NCI-H2227 treated with DMSO at 0.1 percent for 48 hours (cell line): ENCODE measurements around the gene ZSWIM5.
"Not testable (repeated sequence)": the region's sequence is repeated elsewhere in the genome, so short reads cannot be mapped to it uniquely, and the experiment has no call there.

Experiments
- DNase-seq: peaks from one replicate; lab custom pipeline; 2025; lab: John Stamatoyannopoulos, UW

The ZSWIM5 gene

DNA sequence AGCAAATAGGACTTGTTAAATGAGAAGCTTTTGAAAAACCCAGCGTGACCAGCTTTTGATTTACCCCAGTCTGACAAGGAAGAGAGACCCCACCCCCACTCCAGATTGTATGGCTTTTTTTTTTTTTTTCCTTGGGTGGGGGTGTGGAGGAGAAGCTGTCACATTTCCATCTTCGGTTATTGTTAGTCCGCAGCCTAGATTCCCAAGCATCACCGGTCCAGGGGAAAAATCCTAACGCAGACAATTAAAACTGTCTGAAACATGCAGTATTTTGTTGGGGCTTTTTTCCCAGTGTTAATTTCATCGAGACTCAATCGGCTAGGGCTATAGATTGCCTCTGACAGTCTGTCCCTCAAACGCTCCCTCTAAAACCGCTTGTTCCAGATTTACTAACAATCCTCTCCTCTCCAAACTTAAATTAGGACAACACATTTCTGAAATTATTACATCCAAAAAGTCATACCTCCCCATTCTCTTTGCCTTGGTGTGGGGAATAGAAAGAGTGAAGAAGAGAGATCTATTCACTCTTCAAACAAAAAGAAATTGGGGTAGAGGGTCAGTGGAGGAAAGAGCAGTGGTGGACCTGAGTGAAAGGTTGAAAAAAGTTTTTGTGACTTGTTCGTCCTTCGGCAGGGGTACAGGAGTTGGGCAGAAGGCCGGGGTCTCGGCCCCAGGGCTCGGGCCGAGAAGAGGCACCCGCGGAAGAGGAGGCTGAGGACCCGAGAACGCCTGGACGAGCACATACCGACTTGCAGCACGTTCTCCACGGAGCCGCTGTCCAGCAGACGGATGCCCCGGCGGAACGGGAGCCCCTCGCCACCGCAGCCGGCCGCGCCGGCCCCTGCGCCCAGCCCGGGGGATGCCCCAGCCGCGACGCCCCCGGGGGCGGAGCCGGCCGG lies 1.1 kb downstream of the ZSWIM5 start:
- DNase-seq = peak; percentile 54

DNA sequence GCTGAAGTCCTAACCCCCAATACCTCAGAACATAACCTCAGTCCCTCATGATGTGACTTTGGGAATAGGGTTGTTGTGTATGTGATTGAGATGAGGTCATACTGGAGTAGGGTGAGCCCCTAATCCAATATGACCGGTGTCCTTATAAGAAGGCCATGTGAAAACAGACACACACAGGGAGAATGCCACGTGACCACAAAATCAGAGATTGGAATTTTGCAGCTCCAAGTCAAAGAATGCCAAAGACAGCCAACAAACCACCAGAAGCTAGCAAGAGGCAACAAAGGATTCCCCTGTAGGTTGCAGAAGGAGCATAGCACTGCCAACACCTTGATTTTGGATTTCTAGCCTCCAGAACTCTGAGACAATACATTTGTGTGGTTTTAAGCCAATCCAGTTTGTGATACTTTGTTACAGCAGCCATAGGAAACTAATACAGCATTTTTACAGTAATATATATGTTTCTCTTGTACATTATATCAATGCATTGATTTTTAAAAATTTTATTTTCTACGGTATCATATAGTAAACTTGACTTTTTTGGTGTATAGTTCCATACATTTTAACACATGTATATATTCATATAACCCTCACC lies 5.4 kb downstream of the ZSWIM5 start:
- no peak for DNase-seq

DNA sequence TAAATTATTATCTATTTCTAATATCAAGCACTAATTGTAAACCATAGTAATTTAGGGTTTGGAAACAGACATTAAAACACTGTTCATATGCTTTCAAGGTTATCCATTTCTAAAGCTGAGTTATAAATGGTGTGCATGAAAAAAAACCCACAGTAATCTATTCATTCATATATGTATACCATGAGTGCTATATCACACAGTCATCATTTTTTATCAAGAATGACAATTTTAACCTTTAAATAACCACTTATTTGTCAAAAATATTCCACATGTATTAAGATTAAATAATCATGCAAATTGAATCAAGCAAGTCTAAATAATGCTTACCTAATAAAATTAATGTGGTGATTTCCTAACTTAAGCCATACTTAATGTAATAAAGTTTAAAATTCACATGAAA lies 6.0 kb downstream of the ZSWIM5 start:
- DNase-seq = no peak

DNA sequence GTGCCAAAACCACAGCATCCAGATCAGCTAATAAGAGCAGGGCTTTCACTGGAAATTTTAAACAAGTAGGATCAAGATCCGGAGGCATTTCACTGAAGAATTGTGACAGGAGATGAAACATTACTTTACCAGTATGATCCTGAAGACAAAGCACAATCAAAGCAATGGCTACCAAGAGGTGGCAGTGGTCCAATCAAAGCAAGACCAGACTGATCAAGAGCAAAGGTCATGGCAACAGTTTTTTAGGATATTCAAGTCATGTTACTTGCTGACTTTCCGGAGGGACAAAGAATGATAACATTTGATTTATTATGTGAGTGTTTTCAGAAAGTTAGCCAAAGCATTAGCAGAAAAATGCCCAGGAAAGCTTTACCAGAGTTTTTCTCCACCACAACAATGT lies 8.2 kb downstream of the ZSWIM5 start:
- DNase-seq = no peak

DNA sequence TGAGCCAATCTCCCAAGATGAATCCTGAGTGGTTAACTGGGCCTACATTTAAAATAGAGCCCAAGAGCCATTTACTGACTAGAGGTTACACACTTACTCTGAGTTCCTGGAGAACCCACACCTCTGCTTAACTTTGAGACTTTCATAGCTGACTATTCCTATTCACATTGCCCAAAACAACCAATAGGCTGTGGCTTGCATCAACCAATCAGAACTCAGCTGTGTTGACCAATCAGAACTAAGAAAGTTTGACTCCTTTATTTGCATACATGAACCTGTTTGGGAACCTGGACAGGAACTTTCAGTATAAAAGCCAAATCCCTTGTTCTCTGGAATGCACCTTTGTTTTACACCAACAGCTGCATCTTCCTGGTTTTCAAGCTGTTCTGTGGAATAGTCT lies 9.5 kb downstream of the ZSWIM5 start:
- DNase-seq = no peak

DNA sequence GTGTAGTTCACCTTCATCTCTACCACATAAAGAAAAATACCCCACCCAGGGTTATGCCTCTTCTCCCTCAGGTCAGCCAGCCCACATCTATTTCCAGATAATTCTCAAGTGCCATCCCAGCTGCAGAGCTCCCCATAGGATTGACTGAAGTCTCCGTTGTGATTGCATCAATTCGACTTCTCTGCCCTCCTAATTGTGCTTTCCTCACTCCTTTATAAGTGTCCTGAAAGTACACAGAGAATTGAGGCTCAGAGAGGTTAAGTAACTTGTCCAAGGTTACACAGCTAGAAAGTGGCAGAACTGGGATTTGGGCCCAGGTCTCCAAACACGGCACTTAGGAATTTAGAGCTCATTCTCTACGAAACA lies 15.0 kb downstream of the ZSWIM5 start:
- DNase-seq = no peak

DNA sequence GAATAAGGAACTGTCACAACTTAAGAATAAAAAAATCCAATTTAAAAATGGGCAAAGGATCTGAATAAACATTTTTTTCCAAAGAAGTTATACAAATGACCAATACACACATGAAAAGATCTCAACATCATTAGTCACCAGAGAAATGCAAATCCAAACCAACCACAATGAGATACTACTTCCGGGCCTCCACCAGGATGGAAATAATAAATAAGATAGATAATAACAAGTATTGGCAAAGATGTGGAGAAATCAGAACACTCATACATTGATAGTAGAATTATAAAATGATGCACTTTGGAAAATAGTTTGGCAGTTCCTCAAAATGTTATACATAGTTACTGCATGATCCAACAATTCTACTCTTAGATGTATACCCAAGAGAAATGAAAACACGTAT lies 18.7 kb downstream of the ZSWIM5 start:
- no peak for DNase-seq

DNA sequence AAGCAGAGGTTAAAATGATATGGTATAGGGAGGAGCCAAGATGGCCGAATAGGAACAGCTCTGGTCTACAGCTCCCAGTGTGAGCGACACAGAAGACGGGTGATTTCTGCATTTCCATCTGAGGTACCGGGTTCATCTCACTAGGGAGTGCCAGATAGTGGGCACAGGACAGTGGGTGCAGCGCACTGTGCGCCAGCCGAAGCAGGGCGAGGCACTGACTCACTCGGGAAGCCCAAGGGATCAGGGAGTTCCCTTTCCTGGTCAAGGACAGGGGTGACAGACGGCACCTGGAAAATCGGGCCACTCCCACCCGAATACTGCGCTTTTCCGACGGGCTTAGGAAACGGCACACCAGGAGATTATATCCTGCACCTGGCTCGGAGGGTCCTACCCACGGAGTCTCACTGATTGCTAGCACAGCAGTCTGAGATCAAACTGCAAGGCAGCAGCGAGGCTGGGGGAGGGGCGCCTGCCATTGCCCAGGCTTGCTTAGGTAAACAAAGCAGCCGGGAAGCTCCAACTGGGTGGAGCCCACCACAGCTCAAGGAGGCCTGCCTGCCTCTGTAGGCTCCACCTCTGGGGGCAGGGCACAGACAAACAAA lies 26.4 kb downstream of the ZSWIM5 start:
- not testable (repeated sequence) for DNase-seq

DNA sequence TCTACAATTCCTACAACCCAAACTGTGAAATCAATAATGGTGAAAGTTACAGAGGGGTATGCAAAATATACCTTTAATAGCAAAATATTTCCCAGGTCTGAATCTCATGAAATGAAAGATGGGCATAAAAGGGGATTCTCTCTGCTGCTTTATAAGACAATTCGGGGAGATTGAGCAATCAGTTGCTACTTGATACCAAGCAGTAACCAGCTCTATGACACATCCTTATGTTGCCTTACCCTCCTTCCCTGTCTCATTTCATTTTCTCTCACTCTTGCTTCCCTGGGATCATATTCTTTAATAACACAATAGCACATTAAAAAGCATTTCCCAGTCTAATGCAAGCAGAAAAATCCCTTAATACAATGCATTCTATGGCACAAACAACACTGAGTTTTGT lies 29.0 kb downstream of the ZSWIM5 start:
- no peak for DNase-seq

DNA sequence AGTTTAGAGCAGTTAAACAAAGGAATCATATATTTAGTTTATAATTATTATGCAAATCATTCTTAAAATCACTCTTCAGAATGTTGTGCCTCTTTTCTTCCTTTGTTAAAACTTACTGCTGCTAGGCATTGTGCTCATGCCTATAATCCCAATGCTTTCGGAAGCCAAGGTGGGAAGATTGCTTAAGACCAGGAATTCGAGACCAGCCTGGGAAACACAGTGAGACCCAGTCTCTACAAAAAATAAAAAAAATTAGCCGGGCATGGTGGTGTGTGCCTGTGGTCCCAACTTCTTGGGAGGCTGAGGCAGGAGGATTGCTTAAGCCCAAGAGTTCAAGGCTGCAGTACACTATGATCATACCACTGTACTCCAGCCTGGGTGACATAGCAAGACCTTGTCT lies 33.6 kb downstream of the ZSWIM5 start:
- no peak for DNase-seq

DNA sequence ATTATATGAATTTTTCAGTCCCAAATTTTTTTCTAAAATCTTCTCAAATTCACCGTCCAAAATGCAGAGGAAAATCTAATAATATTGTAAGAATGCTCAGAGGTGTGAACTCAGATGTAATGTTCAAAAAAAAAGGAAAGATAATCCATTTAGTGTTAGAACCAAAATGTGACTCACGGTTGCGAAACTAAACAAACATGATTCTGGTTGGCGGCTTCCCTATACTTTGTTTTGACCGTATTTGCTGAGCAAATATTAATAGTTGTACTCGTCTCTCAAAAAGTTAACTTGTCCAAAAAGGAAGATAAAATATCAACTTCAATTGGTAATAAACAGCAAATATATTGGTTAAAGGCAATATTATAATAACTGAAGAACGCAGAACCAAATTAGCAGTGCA lies 34.4 kb downstream of the ZSWIM5 start:
- no peak for DNase-seq

DNA sequence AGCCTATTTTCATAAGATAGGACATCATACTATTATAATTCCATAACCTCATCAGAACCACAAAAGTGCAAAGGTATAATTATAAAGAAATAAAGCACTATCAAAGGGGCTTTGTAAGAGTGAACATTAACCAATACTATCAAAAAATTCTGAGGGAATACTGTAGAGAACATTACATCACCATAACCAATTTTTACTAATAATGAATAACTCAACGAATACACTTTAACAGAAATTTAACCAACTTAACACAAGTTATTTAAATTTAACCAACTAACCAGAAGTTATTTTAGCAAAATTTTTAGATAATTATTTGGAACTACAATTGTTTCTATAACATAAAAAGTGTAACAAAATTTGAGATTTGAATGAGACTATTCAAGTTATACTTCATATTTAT lies 34.8 kb downstream of the ZSWIM5 start:
- no peak for DNase-seq

DNA sequence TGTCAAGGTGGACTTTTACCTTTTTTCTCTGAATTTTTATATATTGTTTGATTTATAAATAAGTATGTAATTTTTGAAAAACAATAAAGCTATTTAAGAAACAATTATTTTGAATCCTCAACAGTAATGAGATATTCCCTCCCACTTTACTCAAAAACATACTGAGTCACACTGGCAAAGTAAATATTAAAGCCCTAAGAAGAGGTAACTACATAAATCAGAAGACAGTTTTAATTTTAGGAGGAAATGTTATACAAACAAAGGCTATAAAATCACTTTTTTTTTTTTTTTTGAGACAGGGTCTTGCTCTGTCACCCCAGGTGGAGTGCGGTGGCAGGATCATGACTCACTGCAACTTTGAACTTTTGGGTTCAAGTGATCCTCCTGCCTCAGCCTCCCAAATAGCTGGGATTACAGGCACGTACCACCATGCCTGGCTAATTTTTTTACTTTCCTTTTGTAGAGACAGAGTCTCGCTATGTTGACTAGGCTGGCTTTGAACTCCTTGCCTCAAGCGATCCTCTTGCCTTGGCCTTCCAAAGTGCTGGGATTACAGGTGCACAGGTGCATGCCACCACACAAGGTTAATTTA lies 36.2 kb downstream of the ZSWIM5 start:
- no peak for DNase-seq

DNA sequence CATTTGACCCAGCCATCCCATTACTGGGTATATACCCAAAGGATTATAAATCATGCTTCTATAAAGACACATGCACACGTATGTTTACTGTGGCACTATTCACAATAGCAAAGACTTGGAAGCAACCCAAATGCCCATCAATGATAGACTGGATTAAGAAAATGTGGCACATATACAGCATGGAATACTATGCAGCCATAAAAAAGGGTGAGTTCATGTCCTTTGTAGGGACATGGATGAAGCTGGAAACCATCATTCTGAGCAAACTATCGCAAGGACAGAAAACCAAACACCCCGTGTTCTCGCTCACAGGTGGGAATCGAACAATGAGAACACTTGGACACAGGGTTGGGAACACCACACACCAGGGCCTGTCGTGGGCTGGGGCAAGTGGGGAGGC lies 38.5 kb downstream of the ZSWIM5 start:
- not testable (repeated sequence) for DNase-seq

DNA sequence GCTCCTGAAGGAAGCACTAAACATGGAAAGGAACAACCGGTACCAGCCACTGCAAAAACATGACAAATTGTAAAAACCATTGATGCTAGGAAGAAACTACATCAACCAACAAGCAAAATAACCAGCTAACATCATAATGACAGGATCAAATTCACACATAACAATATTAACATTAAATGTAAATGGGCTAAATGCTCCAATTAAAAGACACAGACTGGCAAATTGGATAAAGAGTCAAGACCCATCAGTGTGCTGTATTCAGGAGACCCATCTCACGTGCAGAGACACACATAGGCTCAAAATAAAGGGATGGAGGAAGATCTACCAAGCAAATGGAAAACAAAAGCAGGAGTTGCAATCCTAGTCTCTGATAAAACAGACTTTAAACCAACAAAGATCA lies 42.1 kb downstream of the ZSWIM5 start:
- not testable (repeated sequence) for DNase-seq

DNA sequence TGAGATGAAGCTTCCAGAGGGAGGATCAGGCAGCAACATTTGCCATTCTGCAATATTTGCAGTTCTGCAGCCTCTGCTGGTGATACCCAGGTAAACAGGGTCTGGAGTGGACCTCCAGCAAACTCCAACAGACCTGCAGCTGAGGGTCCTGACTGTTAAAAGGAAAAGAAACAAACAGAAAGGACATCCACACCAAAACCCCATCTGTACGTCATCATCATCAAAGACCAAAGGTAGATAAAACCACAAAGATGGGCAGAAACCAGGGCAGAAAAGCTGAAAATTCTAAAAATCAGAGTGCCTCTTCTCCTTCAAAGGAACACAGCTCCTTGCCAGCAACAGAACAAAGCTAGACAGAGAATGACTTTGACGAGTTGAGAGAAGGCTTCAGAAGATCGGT lies 43.3 kb downstream of the ZSWIM5 start:
- DNase-seq = not testable (repeated sequence)

DNA sequence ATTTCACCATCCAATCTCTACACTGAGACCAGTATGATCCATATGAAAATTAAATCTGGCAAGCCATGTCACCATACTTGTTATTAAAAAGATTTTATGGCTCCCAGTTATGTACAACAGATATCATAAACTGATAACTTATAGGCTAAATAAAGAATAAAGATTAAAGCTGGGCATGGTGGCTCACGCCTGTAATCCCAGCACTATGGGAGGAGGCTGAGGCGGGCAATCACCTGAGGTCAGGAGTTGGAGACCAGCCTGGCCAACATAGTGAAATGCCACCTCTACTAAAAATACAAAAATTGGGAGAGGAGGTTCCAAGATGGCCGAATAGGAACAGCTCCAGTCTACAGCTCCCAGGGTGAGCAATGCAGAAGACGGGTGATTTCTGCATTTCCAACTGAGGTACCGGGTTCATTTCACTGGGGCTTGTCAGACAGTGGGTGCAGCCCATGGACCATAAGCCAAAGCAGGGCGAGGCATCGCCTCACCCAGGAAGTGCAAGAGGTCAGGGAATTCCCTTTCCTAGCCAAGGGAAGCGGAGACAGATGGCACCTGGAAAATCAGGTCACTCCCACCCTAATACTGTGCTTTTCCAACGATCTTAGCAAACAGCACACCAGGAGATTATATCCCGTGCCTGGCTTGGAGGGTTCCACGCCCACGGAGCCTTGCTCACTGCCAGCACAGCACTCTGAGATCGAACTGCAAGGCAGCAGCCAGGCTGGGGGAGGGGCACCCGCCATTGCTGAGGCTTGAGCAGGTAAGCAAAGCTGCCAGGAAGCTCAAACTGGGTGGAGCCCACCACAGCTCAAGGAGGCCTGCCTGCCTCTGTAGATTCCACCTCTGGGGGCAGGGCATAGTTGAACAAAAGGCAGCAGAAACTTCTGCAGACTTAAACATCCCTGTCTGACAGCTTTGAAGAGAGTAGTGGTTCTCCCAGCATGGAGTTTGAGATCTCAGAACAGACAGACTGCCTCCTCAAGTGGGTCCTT lies 44.1 kb downstream of the ZSWIM5 start:
- not testable (repeated sequence) for DNase-seq

DNA sequence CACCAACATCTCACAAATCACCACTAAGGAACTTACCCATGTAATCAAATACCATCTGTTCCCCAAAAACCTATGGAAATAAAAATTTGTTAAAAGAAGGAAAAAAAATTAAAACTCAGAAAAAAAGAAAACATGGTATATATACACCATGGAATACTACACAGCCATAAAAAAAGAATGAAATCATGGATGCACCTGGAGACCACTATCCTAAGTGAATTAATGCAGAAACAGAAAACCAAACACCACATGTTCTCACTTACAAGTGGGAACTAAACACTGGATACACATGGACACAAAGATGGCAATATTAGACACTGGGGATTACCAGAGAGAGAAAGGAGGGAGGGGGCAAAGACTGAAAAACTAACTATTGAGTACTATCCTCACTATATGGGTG lies 50.4 kb downstream of the ZSWIM5 start:
- no peak for DNase-seq

DNA sequence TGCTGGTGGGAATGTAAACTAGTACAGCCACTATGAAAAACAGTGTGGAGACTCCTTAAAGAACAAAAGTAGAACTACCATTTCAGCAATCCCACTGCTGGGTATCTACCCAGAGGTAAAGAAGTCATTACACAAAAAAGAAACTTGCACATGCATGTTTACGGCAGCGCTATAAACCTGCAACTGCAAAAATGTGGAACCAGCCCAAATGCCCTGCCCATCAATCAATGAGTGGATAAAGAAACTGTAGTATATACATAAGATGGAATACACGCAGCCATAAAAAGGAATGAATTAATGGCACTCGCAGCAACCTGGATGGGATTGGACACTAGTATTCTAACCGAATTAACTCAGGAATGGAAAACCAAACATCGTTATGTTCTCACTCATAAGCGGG lies 51.0 kb downstream of the ZSWIM5 start:
- no peak for DNase-seq

DNA sequence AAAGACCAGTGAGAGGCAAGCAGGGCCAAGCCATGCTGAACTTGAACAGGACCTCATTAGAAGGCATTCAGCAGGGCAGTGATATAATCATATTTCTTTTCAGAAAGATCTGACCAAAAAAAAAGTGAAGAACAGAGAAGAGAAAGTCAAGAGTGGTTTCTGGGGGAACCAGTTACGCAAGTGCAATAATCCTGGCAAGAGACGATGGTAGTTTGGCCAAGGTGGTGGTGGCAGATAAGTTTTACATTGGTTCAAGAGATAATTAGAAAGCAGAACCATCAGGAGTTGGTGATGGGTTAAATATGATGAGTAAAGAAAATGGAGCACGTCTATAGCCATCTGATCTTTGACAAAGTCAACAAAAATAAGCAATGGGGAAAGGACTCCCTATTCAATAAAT lies 54.3 kb downstream of the ZSWIM5 start:
- no peak for DNase-seq

DNA sequence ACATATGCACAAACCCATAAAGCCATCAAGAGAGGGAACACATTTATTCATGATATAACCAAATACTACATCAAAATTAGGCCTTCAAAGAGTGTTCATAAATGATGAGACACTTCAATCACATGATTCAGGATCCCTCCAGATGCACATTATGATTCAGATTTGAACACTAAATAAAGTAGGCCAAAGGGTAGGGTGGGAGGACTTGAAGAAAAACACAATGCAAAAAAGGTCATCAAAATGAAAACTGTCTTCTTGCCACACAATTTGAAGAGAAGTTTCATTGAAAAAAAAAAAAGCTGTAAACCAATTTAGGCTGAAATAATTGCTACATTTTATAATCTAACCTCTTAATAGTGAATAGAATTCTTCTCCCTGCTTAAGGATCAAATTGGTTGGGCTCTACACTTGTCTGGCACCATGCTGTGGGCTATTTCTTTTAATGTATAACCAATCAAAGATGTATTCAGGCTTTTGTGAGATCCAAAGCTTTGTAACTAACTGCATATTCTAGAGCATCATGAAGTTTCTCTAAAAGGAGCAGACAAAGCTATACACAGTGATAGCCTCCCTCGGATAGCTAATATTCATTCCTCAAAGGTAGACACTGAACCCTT lies 58.1 kb downstream of the ZSWIM5 start:
- DNase-seq = peak; percentile 82
